A549 (cell line): Measurements from ENCODE around the gene LOC128125822.

Experiments
- CBX2 ChIP-seq: fragments of 200-600 bp; sonication (generic); IDR thresholded peaks from 2 replicates; pipeline ENCODE4 v1.6.1; 2016; ENCODE audit warnings: low read depth, mild to moderate bottlenecking, borderline replicate concordance
- CTCF ChIP-seq: fragments of >200 bp; sonication (Bioruptor Twin); formaldehyde crosslinking; IDR thresholded peaks from 3 replicates; pipeline ENCODE4 v1.5.1; 2016
- FOSL2 ChIP-seq, 2 experiments: fragments of 450-650 bp in 1 of 2; fragments of >200 bp in 1 of 2; sonication (Bioruptor Twin) in 1 of 2; formaldehyde crosslinking; IDR thresholded peaks; 2 replicates each; pipeline versions ENCODE4 v1.5.0 to v1.6.1; 2016 to 2020; ENCODE audit warnings: mild to moderate bottlenecking in 1 of 2, moderate library complexity in 1 of 2
- HOXB5 ChIP-seq: fragments of 250-450 bp; sonication (Bioruptor Pico); IDR thresholded peaks from 2 replicates; pipeline ENCODE4 v1.5.0; 2020; ENCODE audit warnings: mild to moderate bottlenecking, moderate library complexity
- MAX ChIP-seq: IDR thresholded peaks from 2 replicates; pipeline ENCODE4 v1.6.1; 2012
- NR3C1 ChIP-seq: fragments of >200 bp; sonication (Bioruptor Twin); formaldehyde crosslinking; IDR thresholded peaks from 3 replicates; pipeline ENCODE4 v1.6.1; 2017
- POLR2A ChIP-seq: IDR thresholded peaks from 2 replicates; pipeline ENCODE4 v1.6.1; 2012; ENCODE audit warnings: mild to moderate bottlenecking, low read length
- POLR2AphosphoS2 ChIP-seq: conservative IDR thresholded peaks from 2 replicates; pipeline ENCODE4 v1.6.1; 2012; ENCODE audit warnings: low read length, improper control_type of control experiment, inconsistent platforms
- REST ChIP-seq: fragments of 200-600 bp; sonication (generic); IDR thresholded peaks from 2 replicates; pipeline ENCODE4 v1.6.1; 2016; ENCODE audit warnings: antibody characterized with exemption, mild to moderate bottlenecking, moderate library complexity
- SREBF2 ChIP-seq: fragments of 450-650 bp; IDR thresholded peaks from 2 replicates; pipeline ENCODE4 v1.6.1; 2014; ENCODE audit warnings: mild to moderate bottlenecking, moderate library complexity
- ZFP36 ChIP-seq: fragments of 450-650 bp; IDR thresholded peaks from 2 replicates; pipeline ENCODE4 v1.6.1; 2014; ENCODE audit warnings: borderline replicate concordance; ENCODE audit not compliant: partially characterized antibody
- ZSCAN20 ChIP-seq: fragments of 250-450 bp; sonication (Bioruptor Pico); IDR thresholded peaks from 2 replicates; pipeline ENCODE4 v1.8.0; 2022; ENCODE audit warnings: mild to moderate bottlenecking, moderate library complexity

- TF ChIP-seq REST (no peak), FOSL2 (IDR thresholded peaks at IDR 0.05) (no peak), FOSL2 (CRISPR knock-in tag; IDR thresholded peaks at IDR 0.05) (no peak), CTCF (peak; percentile 61), ZSCAN20 (CRISPR knock-in tag) (no peak), POLR2A (no peak), MAX (no peak; the same call in 1 of the 2 replicates), NR3C1 (no peak), ZFP36 (no peak), HOXB5 (no peak), POLR2AphosphoS2 (no peak), CBX2 (no peak), SREBF2 (no peak)
Observed at GRCh38 chr6:63598049-63599036, 26.1 kb downstream of the LOC128125822 start.
